Memory B cell (primary cell): Measurements from ENCODE around the gene DGKB.

Source experiments
- ATAC-seq: fragments of 150-1000 bp; cut with Tn5 transposase; 2 replicates; pipeline ENCODE4 v1.10.0; 2021; ENCODE audit warnings: low read depth, mild to moderate bottlenecking, moderate library complexity
- DNase-seq, 2 donors: peaks; one replicate each; pipeline ENCODE4 v3.0.0; 2022; ENCODE audit warnings: low spot score in 2 of 2
- H3K27ac Mint-ChIP-seq: one replicate; pipeline ENCODE4 v1.8.0; 2022; ENCODE audit warnings: mild to moderate bottlenecking, moderate library complexity, mixed read lengths
- H3K27me3 Mint-ChIP-seq: one replicate; pipeline ENCODE4 v1.8.0; 2022; ENCODE audit warnings: mixed read lengths
- H3K36me3 Mint-ChIP-seq: one replicate; pipeline ENCODE4 v1.8.0; 2022; ENCODE audit warnings: mild to moderate bottlenecking, mixed read lengths
- H3K4me1 Mint-ChIP-seq: one replicate; pipeline ENCODE4 v1.8.0; 2022; ENCODE audit warnings: mixed read lengths
- H3K4me3 Mint-ChIP-seq: one replicate; pipeline ENCODE4 v1.8.0; 2022; ENCODE audit warnings: mild to moderate bottlenecking, moderate library complexity, mixed read lengths
- H3K9me3 Mint-ChIP-seq: one replicate; pipeline ENCODE4 v1.8.0; 2022; ENCODE audit warnings: mixed read lengths

DGKB gene

DNA sequence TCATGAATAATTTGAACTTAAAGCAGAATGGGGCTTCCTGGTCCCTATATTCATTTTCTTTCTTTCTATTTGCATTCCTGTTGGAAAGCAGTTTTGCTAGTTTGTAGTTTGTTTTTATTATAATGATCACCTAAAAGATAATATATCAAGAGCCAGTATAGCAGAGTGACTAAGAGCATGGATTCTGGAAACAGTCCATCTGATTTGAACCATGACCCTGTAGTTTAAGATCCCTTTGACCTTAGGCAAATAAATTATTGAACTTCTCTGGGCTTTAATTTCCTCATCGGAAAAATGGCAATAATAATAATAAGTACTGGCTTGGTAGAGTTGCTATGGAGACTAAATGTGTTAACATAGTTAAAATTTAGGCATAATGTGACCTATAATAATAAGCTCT lies 76.1 kb downstream of the DGKB start:
- Mint-ChIP-seq H3K36me3 (no peaks in the 10 kb centered on the region), H3K9me3 (peaks cover 1% of the 10 kb centered on the region), H3K27ac (no peak overlapping the region), H3K4me3 (no peak overlapping the region), H3K27me3 (no peaks in the 10 kb centered on the region), H3K4me1 (no peaks in the 10 kb centered on the region)
- ATAC-seq (no peak), DNase-seq (no peak)

- H3K36me3 Mint-ChIP-seq, result no peaks in the 10 kb centered on the region
- H3K27me3 Mint-ChIP-seq, result no peaks in the 10 kb centered on the region
- H3K9me3 Mint-ChIP-seq, result peaks cover 1% of the 10 kb centered on the region
- no peak overlapping the region for H3K4me3 Mint-ChIP-seq
- no peak overlapping the region for H3K27ac Mint-ChIP-seq
- H3K4me1 Mint-ChIP-seq, result no peaks in the 10 kb centered on the region
- DNase-seq, result no peak
- no peak for ATAC-seq
Observed at GRCh38 chr7:14825912-14826311, 76.6 kb downstream of the DGKB start.

DNA sequence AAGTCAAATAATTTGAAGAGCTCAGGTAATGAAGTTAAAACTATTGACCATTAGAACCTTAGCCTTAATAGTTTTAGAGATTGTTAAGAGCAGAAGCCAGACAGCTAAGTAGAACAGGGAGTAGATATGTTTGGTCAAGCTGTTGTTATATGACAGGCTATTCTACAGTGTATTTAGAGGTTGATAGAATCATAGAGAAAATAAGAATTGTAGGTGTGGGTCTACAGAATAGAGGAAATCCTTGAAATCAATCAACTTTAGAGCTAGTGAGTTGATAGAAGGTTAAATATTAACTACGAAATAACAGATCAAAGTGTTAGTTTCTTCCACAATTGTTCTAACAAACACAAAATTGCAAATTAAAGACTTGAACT lies 80.1 kb downstream of the DGKB start:
- Mint-ChIP-seq H3K36me3 (no peaks in the 10 kb centered on the region), H3K27ac (no peak overlapping the region), H3K9me3 (peaks cover 1% of the 10 kb centered on the region), H3K4me3 (no peak overlapping the region), H3K27me3 (no peaks in the 10 kb centered on the region), H3K4me1 (no peaks in the 10 kb centered on the region)
- DNase-seq (no peak), ATAC-seq (no peak)

DNA sequence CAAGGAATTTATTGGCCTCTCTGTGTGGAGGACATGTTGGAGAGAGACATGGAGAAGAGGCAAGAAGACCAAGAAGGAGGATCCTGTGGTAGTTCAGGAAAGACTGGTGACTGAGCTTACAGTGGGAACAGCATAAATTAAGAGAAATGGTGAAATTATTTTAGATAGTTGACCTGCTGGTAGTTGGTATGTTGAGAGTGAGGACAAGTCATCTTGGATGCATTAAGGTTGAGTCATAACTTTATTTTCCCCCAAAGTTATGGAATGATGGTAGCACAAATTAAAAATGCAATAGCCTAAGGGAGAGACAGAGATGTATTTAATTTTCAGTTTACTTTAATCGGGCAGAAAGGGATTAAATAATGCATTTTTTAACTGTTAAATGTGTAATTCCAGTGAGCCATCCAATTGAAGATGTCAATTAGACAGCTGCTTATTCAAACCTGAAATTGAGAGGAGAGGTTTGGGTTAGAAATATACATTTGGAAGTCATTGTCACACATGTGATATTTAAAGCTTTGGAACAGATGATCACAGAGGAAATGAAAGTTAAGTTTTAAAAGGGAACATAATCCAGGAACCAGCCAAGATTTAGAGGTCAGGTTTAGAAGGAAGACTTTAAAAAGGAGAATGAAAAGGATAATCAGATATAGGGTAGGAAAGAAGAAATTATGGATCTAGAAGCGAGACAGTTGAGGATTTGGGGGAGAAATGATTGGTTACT lies 80.6 kb downstream of the DGKB start:
- no peak for ATAC-seq
- Mint-ChIP-seq H3K9me3 (peaks cover 1% of the 10 kb centered on the region), H3K27ac (no peak overlapping the region)

GRCh38 chr7:14818871-14819270 lies 83.7 kb downstream of the DGKB start:
- Mint-ChIP-seq H3K36me3 (no peaks in the 10 kb centered on the region), H3K27me3 (no peaks in the 10 kb centered on the region), H3K9me3 (no peaks in the 10 kb centered on the region), H3K27ac (no peak overlapping the region), H3K4me3 (no peak overlapping the region), H3K4me1 (no peaks in the 10 kb centered on the region)
- DNase-seq, result no peak
- no peak for ATAC-seq

More for the DNA sequence above, 80.6 kb downstream of the DGKB start:
- no peak for DNase-seq
- Mint-ChIP-seq H3K36me3 (no peaks in the 10 kb centered on the region), H3K4me1 (no peaks in the 10 kb centered on the region), H3K27me3 (no peaks in the 10 kb centered on the region), H3K4me3 (no peak overlapping the region)

DNA sequence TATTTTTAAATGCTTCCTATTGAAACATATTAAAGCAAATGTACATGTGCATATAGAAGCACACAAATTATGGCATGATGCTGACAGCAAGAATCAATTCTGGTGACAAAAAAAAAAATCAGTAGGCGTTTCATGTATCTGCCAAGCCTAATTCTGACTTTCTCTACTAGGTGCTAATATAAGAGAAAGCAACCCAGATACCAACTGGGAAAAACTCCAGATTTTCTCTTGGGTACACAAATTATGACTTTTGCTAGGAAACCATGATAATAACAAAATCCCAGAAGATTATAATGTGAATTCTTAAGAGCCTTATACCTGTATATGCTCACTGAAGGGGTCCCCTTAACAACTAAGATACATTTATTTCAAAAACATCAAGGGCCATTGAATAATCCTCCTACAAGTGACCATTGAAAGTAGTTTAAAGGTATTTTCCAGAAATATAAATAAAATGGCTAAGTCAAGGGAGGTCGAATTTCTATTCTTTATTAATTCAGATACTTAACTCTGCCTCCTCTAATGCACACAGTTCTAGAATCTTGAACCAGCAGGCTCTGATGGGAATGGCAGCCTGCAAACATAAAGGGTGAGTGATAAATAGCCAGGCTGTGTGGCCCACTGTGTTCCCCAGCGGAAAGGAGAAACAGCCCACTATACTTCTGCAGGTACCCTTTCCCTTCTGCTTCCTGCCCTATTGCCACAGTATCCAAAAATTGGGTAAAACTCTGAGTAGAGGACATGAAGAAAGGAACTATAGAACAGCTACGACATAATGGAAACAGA lies 84.5 kb downstream of the DGKB start:
- Mint-ChIP-seq H3K9me3 (no peaks in the 10 kb centered on the region), H3K27ac (no peak overlapping the region), H3K4me3 (no peak overlapping the region), H3K4me1 (no peaks in the 10 kb centered on the region), H3K27me3 (no peaks in the 10 kb centered on the region), H3K36me3 (no peaks in the 10 kb centered on the region)
- ATAC-seq (no peak), DNase-seq (no peak)

DNA sequence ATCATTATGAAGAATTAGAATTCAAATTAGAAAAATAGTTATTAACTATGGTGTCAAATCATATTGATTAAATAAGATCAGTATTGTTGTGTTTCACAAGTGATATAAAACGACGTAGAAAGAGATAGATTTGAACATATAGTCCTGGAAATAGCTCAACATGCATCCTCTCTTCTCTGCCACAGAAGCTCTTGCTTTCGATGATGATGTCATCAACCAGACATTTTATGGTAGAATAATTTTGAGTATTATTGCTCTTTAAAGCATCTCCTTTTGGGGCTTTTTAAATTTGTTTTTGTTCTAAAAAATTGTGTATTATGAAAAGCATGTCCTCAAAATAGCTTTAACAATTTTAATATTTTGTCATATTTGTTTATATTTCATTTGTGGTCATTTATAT lies 95.0 kb downstream of the DGKB start:
- no peaks in the 10 kb centered on the region for H3K36me3 Mint-ChIP-seq
- ATAC-seq (no peak), DNase-seq (no peak)
- no peaks in the 10 kb centered on the region for H3K27me3 Mint-ChIP-seq
- no peak overlapping the region for H3K27ac Mint-ChIP-seq
- H3K4me3 Mint-ChIP-seq, result no peak overlapping the region
- no peaks in the 10 kb centered on the region for H3K4me1 Mint-ChIP-seq
- H3K9me3 Mint-ChIP-seq, result no peaks in the 10 kb centered on the region

- no peak for DNase-seq
- no peak overlapping the region for H3K4me3 Mint-ChIP-seq
- H3K4me1 Mint-ChIP-seq, result no peaks in the 10 kb centered on the region
Observed at GRCh38 chr7:14806891-14807290, 95.7 kb downstream of the DGKB start.

GRCh38 chr7:14805105-14805719 lies 97.3 kb downstream of the DGKB start:
- Mint-ChIP-seq H3K27me3 (no peaks in the 10 kb centered on the region), H3K36me3 (no peaks in the 10 kb centered on the region), H3K4me3 (no peak overlapping the region), H3K9me3 (no peaks in the 10 kb centered on the region), H3K27ac (no peak overlapping the region), H3K4me1 (no peaks in the 10 kb centered on the region)
- DNase-seq (no peak), ATAC-seq (no peak)

More at GRCh38 chr7:14806891-14807290, 95.7 kb downstream of the DGKB start:
- H3K9me3 Mint-ChIP-seq, result no peaks in the 10 kb centered on the region
- no peaks in the 10 kb centered on the region for H3K27me3 Mint-ChIP-seq
- no peaks in the 10 kb centered on the region for H3K36me3 Mint-ChIP-seq
- H3K27ac Mint-ChIP-seq, result no peak overlapping the region
- no peak for ATAC-seq

GRCh38 chr7:14800664-14801063 lies 101.9 kb downstream of the DGKB start:
- H3K27ac Mint-ChIP-seq, result no peak overlapping the region
- no peak overlapping the region for H3K4me3 Mint-ChIP-seq
- no peaks in the 10 kb centered on the region for H3K4me1 Mint-ChIP-seq
- no peak for ATAC-seq
- no peaks in the 10 kb centered on the region for H3K27me3 Mint-ChIP-seq
- no peak for DNase-seq
- no peaks in the 10 kb centered on the region for H3K36me3 Mint-ChIP-seq
- H3K9me3 Mint-ChIP-seq, result no peaks in the 10 kb centered on the region

DNA sequence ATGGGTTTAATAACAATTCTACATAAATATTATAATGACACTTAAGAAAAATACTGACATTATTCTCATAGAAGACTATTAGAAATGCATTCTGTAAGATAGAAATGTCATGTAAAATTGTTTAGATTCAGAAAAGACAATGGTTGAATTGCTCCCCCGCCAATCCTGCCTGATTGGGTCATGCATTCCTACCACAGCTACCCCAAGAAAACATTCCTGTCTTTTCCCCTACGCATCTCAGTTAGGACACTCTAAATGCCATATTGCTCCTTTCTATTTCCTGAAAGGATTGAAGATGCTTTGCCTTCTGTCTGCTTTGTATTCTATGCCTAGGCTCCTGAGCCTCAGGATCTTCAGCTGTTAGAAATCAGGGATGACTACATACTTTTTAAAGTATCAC lies 109.4 kb downstream of the DGKB start:
- DNase-seq (no peak), ATAC-seq (no peak)
- H3K36me3 Mint-ChIP-seq, result no peaks in the 10 kb centered on the region
- no peak overlapping the region for H3K27ac Mint-ChIP-seq
- H3K4me3 Mint-ChIP-seq, result no peak overlapping the region
- no peaks in the 10 kb centered on the region for H3K27me3 Mint-ChIP-seq
- no peaks in the 10 kb centered on the region for H3K9me3 Mint-ChIP-seq
- H3K4me1 Mint-ChIP-seq, result no peaks in the 10 kb centered on the region

- no peak for ATAC-seq
- DNase-seq, result no peak
- H3K4me3 Mint-ChIP-seq, result no peak overlapping the region
- H3K27me3 Mint-ChIP-seq, result no peaks in the 10 kb centered on the region
- H3K36me3 Mint-ChIP-seq, result no peaks in the 10 kb centered on the region
- no peak overlapping the region for H3K27ac Mint-ChIP-seq
- no peaks in the 10 kb centered on the region for H3K9me3 Mint-ChIP-seq
- no peaks in the 10 kb centered on the region for H3K4me1 Mint-ChIP-seq
Observed at GRCh38 chr7:14787551-14787950, 115.0 kb downstream of the DGKB start.

DNA sequence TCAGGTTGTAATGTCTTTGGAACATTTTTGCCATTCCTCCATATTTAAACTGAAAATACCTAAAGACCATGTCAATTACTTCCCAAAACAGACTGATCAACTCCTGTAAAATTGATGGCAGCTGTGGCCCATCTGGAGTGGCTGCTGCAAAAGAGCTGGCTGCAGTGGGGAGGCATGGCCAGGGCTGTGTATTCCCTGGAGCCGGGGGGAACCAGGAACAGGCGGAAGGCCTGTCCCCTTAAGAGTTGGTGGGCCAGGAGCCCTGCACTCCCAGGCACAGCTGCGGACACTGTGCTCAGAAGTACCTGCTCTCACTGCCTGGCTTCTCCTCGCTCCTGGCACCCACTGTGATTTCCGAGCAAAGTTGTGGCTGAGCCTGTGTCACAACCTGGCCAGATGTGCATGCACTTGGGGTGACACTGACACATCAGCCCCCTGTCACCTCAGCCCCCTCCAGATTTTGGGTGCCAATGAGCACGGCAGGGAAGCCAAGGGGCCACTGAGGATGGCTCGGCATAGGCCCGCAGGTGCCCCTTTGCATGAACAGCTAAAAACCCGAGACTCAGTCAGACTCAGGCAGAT lies 116.1 kb downstream of the DGKB start:
- Mint-ChIP-seq H3K4me1 (no peaks in the 10 kb centered on the region), H3K9me3 (peaks cover under 1% of the 10 kb centered on the region), H3K27ac (no peak overlapping the region), H3K4me3 (no peak overlapping the region), H3K36me3 (no peaks in the 10 kb centered on the region), H3K27me3 (no peaks in the 10 kb centered on the region)
- DNase-seq (no peak), ATAC-seq (no peak)

GRCh38 chr7:14777806-14778205 lies 124.7 kb downstream of the DGKB start:
- Mint-ChIP-seq H3K4me1 (no peaks in the 10 kb centered on the region), H3K9me3 (peaks cover 7% of the 10 kb centered on the region), H3K27ac (no peak overlapping the region), H3K27me3 (no peaks in the 10 kb centered on the region), H3K4me3 (no peak overlapping the region), H3K36me3 (no peaks in the 10 kb centered on the region)
- DNase-seq, result no peak
- ATAC-seq, result no peak
